ENCODE data around the gene CTNNBL1. TPM values are rescaled to one million over a fixed set of nuclear protein-coding genes. Genes with fewer than 3 reads are reported as not detected.

Gene CTNNBL1
- total and polyA plus RNA-seq, 2 experiments from 2014 or later = 36.3 to 68.7 TPM

DNA sequence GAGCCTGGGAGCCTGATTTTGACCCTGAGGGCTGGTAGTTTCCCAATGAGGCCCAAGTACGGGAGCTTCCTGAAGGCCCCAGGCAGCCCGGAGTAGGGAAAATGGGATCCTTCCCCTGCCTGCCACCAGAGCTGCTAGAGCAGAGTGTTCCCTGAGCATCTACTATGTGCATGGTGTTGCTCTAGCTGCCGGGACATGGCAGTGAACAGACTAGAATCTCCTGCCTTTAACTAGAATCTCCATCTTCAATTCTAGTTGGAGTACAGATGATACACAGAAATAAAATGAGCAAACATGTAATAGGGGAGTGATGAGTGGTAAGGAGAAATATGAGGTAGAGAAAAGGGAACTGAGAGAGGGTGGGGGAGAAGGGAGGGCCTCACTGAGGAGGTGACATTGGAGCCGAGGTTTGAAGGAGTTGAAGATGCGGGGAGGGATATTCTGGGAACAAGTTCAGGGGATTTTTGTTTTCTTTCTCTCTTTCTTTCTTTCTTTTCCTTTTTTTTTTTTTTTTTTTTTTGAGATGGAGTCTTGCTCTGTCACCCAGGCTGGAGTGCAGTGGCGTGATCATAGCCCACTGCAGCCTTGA is 227.6 kb downstream of the CTNNBL1 start:
- no peaks in the 10 kb centered on the region for H3K79me2 ChIP-seq (replicated peaks; ENCODE audit: insufficient read depth)
- no peaks in the 10 kb centered on the region for H3K36me3 ChIP-seq (ENCODE audit: insufficient read depth)
- H2AFZ ChIP-seq = no peak overlapping the region
- H3K4me3 ChIP-seq = no peak overlapping the region
- H3K27me3 ChIP-seq (ENCODE audit: insufficient read depth) = peaks cover 7% of the 10 kb centered on the region; the same call in 1 of the 2 replicates
- H3K36me3 Mint-ChIP-seq (ENCODE audit: low read depth) = no peaks in the 10 kb centered on the region
- no peak overlapping the region for H3K4me3 Mint-ChIP-seq
- peaks cover 27% of the 10 kb centered on the region for H3K4me1 Mint-ChIP-seq
- no peak overlapping the region for H3K27ac ChIP-seq (ENCODE audit: low read depth)
- H3K9me3 Mint-ChIP-seq = no peaks in the 10 kb centered on the region
- peaks cover 9% of the 10 kb centered on the region for H3K27me3 Mint-ChIP-seq (ENCODE audit: insufficient read depth, low read depth, poor library complexity)
- DNase-seq (ENCODE audit: low spot score) (no peak), ATAC-seq (no peak)
- peaks cover 16% of the 10 kb centered on the region for H3K4me1 ChIP-seq (ENCODE audit: insufficient read depth)
- H3K9me2 ChIP-seq (ENCODE audit: insufficient read depth) = no peaks in the 10 kb centered on the region
- TF ChIP-seq STAT1 (IDR thresholded peaks at IDR 0.05; ENCODE audit: unreplicated experiment) = no peak
- TF ChIP-seq, protein P1, sequence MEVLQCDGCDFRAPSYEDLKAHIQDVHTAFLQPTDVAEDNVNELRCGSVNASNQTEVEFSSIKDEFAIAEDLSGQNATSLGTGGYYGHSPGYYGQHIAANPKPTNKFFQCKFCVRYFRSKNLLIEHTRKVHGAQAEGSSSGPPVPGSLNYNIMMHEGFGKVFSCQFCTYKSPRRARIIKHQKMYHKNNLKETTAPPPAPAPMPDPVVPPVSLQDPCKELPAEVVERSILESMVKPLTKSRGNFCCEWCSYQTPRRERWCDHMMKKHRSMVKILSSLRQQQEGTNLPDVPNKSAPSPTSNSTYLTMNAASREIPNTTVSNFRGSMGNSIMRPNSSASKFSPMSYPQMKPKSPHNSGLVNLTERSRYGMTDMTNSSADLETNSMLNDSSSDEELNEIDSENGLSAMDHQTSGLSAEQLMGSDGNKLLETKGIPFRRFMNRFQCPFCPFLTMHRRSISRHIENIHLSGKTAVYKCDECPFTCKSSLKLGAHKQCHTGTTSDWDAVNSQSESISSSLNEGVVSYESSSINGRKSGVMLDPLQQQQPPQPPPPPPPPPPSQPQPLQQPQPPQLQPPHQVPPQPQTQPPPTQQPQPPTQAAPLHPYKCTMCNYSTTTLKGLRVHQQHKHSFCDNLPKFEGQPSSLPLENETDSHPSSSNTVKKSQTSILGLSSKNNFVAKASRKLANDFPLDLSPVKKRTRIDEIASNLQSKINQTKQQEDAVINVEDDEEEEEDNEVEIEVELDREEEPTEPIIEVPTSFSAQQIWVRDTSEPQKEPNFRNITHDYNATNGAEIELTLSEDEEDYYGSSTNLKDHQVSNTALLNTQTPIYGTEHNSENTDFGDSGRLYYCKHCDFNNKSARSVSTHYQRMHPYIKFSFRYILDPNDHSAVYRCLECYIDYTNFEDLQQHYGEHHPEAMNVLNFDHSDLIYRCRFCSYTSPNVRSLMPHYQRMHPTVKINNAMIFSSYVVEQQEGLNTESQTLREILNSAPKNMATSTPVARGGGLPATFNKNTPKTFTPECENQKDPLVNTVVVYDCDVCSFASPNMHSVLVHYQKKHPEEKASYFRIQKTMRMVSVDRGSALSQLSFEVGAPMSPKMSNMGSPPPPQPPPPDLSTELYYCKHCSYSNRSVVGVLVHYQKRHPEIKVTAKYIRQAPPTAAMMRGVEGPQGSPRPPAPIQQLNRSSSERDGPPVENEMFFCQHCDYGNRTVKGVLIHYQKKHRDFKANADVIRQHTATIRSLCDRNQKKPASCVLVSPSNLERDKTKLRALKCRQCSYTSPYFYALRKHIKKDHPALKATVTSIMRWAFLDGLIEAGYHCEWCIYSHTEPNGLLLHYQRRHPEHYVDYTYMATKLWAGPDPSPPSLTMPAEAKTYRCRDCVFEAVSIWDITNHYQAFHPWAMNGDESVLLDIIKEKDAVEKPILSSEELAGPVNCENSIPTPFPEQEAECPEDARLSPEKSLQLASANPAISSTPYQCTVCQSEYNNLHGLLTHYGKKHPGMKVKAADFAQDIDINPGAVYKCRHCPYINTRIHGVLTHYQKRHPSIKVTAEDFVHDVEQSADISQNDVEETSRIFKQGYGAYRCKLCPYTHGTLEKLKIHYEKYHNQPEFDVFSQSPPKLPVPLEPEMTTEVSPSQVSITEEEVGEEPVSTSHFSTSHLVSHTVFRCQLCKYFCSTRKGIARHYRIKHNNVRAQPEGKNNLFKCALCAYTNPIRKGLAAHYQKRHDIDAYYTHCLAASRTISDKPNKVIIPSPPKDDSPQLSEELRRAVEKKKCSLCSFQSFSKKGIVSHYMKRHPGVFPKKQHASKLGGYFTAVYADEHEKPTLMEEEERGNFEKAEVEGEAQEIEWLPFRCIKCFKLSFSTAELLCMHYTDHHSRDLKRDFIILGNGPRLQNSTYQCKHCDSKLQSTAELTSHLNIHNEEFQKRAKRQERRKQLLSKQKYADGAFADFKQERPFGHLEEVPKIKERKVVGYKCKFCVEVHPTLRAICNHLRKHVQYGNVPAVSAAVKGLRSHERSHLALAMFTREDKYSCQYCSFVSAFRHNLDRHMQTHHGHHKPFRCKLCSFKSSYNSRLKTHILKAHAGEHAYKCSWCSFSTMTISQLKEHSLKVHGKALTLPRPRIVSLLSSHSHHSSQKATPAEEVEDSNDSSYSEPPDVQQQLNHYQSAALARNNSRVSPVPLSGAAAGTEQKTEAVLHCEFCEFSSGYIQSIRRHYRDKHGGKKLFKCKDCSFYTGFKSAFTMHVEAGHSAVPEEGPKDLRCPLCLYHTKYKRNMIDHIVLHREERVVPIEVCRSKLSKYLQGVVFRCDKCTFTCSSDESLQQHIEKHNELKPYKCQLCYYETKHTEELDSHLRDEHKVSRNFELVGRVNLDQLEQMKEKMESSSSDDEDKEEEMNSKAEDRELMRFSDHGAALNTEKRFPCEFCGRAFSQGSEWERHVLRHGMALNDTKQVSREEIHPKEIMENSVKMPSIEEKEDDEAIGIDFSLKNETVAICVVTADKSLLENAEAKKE (CRISPR knock-in tag; IDR thresholded peaks at IDR 0.05) = no peak
- no peak for TF ChIP-seq EZH2 (IDR thresholded peaks at IDR 0.05; ENCODE audit: low read depth, unreplicated experiment)
- no peak for TF ChIP-seq JUNB (IDR thresholded peaks at IDR 0.05; ENCODE audit: unreplicated experiment)
- TF ChIP-seq, protein P2, sequence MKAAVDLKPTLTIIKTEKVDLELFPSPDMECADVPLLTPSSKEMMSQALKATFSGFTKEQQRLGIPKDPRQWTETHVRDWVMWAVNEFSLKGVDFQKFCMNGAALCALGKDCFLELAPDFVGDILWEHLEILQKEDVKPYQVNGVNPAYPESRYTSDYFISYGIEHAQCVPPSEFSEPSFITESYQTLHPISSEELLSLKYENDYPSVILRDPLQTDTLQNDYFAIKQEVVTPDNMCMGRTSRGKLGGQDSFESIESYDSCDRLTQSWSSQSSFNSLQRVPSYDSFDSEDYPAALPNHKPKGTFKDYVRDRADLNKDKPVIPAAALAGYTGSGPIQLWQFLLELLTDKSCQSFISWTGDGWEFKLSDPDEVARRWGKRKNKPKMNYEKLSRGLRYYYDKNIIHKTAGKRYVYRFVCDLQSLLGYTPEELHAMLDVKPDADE (IDR thresholded peaks at IDR 0.05) = no peak
- TF ChIP-seq CREB1 (CRISPR knock-in tag; IDR thresholded peaks at IDR 0.05; ENCODE audit: low read depth) = no peak
- no peak for TF ChIP-seq NANOG (IDR thresholded peaks at IDR 0.05; ENCODE audit: borderline replicate concordance)
- TF ChIP-seq ZNF114 (CRISPR knock-in tag; IDR thresholded peaks at IDR 0.05) = no peak
- TF ChIP-seq POLR2AphosphoS5 (IDR thresholded peaks at IDR 0.05; ENCODE audit: low read depth) = no peak
- no peak for TF ChIP-seq ZNF331 (CRISPR knock-in tag; IDR thresholded peaks at IDR 0.05; ENCODE audit: low read depth)
- no peak for TF ChIP-seq EZH2phosphoT487 (IDR thresholded peaks at IDR 0.05; ENCODE audit: unreplicated experiment)
- TF ChIP-seq, protein P3, sequence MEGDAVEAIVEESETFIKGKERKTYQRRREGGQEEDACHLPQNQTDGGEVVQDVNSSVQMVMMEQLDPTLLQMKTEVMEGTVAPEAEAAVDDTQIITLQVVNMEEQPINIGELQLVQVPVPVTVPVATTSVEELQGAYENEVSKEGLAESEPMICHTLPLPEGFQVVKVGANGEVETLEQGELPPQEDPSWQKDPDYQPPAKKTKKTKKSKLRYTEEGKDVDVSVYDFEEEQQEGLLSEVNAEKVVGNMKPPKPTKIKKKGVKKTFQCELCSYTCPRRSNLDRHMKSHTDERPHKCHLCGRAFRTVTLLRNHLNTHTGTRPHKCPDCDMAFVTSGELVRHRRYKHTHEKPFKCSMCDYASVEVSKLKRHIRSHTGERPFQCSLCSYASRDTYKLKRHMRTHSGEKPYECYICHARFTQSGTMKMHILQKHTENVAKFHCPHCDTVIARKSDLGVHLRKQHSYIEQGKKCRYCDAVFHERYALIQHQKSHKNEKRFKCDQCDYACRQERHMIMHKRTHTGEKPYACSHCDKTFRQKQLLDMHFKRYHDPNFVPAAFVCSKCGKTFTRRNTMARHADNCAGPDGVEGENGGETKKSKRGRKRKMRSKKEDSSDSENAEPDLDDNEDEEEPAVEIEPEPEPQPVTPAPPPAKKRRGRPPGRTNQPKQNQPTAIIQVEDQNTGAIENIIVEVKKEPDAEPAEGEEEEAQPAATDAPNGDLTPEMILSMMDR (conservative IDR thresholded peaks at IDR 0.05; ENCODE audit: low read depth in 2 of 2) = no peak
- TF ChIP-seq, protein P4, sequence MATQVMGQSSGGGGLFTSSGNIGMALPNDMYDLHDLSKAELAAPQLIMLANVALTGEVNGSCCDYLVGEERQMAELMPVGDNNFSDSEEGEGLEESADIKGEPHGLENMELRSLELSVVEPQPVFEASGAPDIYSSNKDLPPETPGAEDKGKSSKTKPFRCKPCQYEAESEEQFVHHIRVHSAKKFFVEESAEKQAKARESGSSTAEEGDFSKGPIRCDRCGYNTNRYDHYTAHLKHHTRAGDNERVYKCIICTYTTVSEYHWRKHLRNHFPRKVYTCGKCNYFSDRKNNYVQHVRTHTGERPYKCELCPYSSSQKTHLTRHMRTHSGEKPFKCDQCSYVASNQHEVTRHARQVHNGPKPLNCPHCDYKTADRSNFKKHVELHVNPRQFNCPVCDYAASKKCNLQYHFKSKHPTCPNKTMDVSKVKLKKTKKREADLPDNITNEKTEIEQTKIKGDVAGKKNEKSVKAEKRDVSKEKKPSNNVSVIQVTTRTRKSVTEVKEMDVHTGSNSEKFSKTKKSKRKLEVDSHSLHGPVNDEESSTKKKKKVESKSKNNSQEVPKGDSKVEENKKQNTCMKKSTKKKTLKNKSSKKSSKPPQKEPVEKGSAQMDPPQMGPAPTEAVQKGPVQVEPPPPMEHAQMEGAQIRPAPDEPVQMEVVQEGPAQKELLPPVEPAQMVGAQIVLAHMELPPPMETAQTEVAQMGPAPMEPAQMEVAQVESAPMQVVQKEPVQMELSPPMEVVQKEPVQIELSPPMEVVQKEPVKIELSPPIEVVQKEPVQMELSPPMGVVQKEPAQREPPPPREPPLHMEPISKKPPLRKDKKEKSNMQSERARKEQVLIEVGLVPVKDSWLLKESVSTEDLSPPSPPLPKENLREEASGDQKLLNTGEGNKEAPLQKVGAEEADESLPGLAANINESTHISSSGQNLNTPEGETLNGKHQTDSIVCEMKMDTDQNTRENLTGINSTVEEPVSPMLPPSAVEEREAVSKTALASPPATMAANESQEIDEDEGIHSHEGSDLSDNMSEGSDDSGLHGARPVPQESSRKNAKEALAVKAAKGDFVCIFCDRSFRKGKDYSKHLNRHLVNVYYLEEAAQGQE (IDR thresholded peaks at IDR 0.05; ENCODE audit: unreplicated experiment) = no peak
- H3K4me2 ChIP-seq = no peak overlapping the region
- no peaks in the 10 kb centered on the region for H4K20me1 ChIP-seq (replicated peaks; ENCODE audit: insufficient read depth)
- 0 out of 2 replicates have a peak, but pooled peaks cover 4% of the 10 kb centered on the region for H3F3A ChIP-seq (replicated peaks; ENCODE audit: low read depth)
- H3K27ac Mint-ChIP-seq = no peak overlapping the region

Data from GM23338 (cell line).